GM18867 (cell line): Measurements from ENCODE around the gene TMEM109.

Experiments
- ATAC-seq: cut with Tn5 transposase; IDR thresholded peaks from one replicate; pipeline ENCODE4 v1.9.1; 2021; ENCODE audit warnings: mild to moderate bottlenecking, moderate library complexity; ENCODE audit not compliant: unreplicated experiment

TMEM109 gene, protein sequence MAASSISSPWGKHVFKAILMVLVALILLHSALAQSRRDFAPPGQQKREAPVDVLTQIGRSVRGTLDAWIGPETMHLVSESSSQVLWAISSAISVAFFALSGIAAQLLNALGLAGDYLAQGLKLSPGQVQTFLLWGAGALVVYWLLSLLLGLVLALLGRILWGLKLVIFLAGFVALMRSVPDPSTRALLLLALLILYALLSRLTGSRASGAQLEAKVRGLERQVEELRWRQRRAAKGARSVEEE

GRCh38 chr11:60913793-60914632 lies at the start of gene TMEM109:
Gene TMEM109 (plus strand): TSS chr11:60914158. CDS start chr11:60919694, 5,536 bp downstream.
- ATAC-seq = peak; percentile 46

- ATAC-seq = no peak
These were observed 49.0 kb upstream of the TMEM109 start for GRCh38 chr11:60864856-60865513.

DNA sequence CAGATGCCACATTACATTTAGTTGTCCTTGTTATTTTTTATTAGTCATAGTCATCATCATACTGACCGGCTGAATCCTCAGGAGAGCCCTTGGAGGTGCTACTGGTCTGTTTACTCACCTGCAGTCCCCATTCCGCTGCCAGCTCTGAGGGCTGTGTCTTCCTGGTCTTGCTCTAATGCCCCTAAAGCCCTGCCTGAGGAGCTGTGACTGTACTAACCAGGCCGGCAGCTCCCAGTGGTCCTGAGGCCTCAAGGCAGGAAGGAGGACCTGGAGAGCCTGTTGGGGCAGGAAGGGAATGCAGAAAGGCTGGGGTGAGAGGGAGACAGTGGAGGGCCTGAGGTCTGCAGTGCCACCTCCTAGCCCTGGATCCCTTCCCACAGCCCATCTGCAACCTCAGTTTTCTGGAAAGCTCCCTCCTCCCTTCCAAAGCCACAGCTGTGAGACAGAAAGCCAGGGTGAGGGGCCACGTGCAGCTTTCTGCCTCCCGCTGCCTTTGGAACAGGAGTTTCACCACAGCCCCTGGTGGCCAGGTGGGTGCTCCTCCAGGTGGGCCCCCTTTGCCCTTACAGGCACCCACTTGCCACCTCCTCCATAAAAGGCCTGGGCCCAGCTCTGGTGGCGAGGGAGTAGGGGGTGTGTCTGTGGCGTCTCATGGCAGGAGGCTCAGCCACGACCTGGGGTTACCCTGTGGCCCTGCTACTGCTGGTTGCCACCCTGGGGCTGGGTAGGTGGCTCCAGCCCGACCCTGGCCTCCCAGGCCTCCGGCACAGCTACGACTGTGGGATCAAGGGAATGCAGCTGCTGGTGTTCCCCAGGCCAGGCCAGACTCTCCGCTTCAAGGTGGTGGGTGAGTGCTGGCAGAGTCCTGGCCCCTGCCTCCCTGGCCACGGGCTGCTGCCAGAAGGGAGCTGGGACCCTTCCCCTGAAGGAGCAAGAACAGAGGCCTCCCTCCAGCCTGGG lies 46.8 kb upstream of the TMEM109 start, which contains the start of gene ZP1:
Gene ZP1, plus strand, starts transcription at position 632 of the 960 bp plus-strand sequence. Its CDS starts 20 bp downstream, at position 652.
- no peak for ATAC-seq

GRCh38 chr11:60867871-60868681 lies 45.9 kb upstream of the TMEM109 start:
- ATAC-seq = no peak

- ATAC-seq = no peak
These were observed 45.1 kb upstream of the TMEM109 start for GRCh38 chr11:60868682-60869450.

DNA sequence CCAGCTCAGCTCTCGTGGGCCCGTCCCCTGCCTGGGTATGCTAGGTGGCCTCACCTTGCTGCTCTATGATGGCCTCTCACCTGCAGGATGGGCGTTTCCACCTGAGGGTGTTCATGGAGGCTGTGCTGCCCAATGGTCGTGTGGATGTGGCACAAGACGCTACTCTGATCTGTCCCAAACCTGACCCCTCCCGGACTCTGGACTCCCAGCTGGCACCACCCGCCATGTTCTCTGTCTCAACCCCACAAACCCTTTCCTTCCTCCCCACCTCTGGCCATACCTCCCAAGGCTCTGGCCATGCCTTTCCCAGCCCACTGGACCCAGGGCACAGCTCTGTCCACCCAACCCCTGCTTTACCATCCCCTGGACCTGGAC lies 44.5 kb upstream of the TMEM109 start:
- no peak for ATAC-seq

- no peak for ATAC-seq
These were observed 43.7 kb upstream of the TMEM109 start for GRCh38 chr11:60870276-60870675.

DNA sequence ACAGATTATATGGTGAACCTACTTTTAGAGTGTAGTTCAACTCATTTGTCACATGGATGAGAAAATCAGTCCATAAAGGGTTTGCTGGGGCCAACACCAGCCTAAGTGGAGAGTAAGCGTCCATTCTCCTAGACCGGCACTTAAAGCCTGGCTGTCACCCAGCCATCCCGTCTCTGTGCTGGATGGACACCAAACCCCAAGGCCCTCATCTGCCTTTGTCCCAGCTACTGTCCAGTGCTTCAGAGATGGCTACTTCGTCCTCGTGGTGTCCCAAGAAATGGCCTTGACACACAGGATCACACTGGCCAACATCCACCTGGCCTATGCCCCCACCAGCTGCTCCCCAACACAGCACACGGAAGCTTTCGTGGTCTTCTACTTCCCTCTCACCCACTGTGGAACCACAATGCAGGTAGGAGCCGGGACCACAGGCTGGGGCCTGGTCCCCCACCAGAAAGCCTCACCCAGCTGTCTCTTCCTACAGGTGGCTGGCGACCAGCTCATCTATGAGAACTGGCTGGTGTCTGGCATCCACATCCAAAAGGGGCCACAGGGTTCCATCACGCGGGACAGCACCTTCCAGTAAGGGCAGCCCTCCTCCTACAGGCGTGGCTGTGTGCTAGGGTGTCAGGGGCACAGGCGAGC lies 43.1 kb upstream of the TMEM109 start:
- no peak for ATAC-seq

- ATAC-seq = no peak
These were observed 42.4 kb upstream of the TMEM109 start for GRCh38 chr11:60871378-60872061.

DNA sequence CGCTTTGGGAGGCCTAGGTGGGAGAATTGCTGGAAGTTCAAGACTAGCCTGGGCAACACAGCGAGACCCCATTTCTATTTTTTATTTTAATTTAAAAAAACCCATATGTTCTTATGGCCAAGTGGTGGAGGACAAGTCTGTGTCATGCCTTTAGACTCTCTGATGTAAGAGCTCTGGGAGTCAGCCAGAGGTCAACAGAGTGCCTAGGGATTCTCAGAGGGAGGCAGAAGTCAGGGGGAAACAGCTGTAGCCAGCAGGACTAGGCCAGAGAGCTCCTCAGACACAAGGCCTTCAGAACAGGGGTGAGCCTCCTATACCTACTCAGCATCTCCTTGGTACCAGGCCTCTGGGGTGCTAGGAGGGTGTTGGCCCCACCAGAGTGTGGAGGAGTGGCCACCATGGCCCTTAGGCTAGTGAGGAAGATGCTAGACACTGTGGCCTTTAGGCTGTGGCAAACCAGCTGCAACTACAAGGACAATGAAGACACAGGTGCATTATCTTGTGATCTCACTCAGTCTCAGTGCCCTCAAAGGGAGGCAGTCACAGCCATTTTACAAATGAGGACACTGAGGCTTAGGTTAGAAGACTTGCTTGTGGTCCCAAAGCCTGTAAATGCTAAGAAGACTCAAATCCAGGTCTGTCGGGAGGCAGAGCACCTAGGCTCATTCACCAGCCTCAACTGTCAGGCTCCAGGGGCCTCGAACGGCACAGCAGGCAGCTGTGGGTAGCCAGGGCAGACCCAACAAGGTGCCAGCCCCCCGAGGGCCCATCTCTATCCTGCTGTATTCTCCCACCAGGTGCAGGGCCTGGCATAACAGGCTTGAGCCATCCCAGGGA lies 41.6 kb upstream of the TMEM109 start:
- ATAC-seq = no peak

DNA sequence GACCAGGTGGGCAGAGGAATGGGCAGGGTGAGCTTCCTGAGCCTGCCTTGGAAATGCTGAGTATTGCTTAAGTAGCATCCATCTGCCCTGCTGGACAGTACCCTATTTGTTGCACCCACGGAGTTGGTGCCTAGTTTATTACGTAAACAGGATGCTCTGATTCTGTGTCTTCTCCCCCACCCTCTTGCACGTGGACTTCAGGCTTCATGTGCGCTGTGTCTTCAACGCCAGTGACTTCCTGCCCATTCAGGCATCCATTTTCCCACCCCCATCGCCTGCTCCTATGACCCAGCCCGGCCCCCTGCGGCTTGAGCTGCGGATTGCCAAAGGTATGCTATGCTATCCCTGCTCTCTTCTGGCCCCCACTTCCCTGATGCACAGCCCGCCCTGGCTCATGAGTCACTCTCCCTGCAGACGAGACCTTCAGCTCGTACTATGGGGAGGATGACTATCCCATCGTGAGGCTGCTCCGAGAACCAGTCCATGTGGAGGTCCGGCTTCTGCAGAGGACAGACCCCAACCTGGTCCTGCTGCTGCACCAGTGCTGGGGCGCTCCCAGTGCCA lies 40.9 kb upstream of the TMEM109 start:
- ATAC-seq = no peak

DNA sequence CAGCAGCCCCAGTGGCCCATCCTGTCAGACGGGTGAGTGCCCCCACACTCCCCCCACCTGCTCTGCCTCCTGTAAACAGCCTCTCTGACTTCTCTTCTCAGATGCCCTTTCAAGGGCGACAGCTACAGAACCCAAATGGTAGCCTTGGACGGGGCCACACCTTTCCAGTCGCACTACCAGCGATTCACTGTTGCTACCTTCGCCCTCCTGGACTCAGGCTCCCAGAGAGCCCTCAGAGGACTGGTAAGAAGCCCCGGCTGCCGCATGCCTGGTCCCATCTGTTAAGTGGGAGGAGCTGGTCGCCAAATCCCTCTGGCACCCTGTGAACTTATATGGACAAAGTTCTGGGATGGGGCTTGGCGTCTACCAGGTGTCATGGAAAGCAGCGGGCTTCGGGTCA lies 40.4 kb upstream of the TMEM109 start:
- ATAC-seq = no peak

DNA sequence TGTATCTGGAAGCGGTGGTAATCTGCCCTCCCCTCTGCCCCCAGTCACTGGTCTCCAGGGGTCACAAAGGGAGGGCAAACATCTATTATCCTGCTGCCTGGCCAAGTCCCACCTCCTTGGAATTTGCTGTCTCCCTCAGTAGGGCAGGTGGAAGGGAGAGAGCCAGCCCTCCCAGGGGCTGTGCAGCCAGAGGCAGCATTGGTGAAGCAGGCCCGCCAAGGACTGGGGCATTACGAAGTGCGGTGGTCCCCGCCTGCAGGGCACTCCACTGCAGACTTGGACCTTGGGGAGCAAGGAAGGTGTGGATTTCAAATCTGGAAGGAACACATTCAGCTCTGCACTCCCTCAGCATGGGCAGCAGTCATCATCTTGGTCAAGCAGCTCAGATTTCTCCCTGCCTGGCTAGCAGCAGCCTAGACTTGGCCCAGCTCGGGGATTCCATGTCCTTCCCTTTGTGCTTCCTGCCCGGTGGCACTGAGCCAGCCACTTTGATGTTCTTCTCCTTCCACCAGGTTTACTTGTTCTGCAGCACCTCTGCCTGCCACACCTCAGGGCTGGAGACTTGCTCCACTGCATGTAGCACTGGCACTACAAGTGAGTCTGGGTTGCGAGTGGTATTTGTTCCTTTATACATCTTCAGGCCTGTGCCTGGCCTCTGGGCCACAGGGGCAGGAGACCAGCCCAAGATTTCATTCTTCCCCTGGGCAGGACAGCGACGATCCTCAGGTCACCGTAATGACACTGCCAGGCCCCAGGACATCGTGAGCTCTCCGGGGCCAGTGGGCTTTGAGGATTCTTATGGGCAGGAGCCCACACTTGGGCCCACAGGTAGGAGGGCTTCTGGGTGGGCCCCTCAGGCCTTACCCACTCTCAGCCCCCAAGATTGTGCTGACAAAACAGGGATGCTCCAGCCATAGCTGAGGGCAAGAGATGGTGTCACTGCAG lies 39.3 kb upstream of the TMEM109 start:
- no peak for ATAC-seq

GRCh38 chr11:60875366-60876167 lies 38.4 kb upstream of the TMEM109 start:
- ATAC-seq = no peak

- no peak for ATAC-seq
These were observed 37.8 kb upstream of the TMEM109 start for GRCh38 chr11:60876168-60876485.
